ENCODE data around the gene TBCB. TPM values are rescaled to one million over a fixed set of nuclear protein-coding genes. Genes with fewer than 3 reads are reported as not detected.

Gene TBCB
- total and polyA plus RNA-seq, 2 of the 4 experiments (the other 2 are of a cell fraction): 182 to 269 TPM

GRCh38 chr19:36172852-36173251, 57.6 kb downstream of the TBCB start:
- dilution Hi-C loops (cut with HindIII; ENCODE audit: low sequenced_read_pairs, unreplicated experiment): no loop called here
- TF ChIP-seq NFE2L2 (IDR thresholded peaks at IDR 0.05; ENCODE audit: low read depth, low read length) (no peak), MXI1 (IDR thresholded peaks at IDR 0.05; ENCODE audit: borderline replicate concordance, low read depth, low read length) (no peak), ELK1 (IDR thresholded peaks at IDR 0.05; ENCODE audit: borderline replicate concordance, low read depth, low read length) (no peak), MAFK (IDR thresholded peaks at IDR 0.05; ENCODE audit: low read depth, low read length) (no peak), RCOR1 (IDR thresholded peaks at IDR 0.05; ENCODE audit: insufficient replicate concordance, low read length) (no peak), SMC3 (IDR thresholded peaks at IDR 0.05; ENCODE audit: low read depth, low read length) (no peak), BHLHE40 (IDR thresholded peaks at IDR 0.05; ENCODE audit: low read depth, low read length) (no peak), FOS (IDR thresholded peaks at IDR 0.05; ENCODE audit: low read depth, low read length) (no peak), CTCF (conservative IDR thresholded peaks at IDR 0.05; ENCODE audit: low read depth, low read length) (no peak), CEBPB (IDR thresholded peaks at IDR 0.05; ENCODE audit: low read depth, low read length) (no peak), POLR2A (IDR thresholded peaks at IDR 0.05; ENCODE audit: low read depth, low read length) (no peak), MAZ (IDR thresholded peaks at IDR 0.05; ENCODE audit: borderline replicate concordance, low read depth, low read length) (no peak)
- H2AK9ac ChIP-seq (replicated peaks; ENCODE audit: low read depth, low read length, poor library complexity): no peak overlapping the region

More at GRCh38 chr19:36172852-36173251, 57.6 kb downstream of the TBCB start:
- Histone ChIP-seq H2BK5ac (ENCODE audit: low read depth, low read length, poor library complexity, severe bottlenecking) (no peak overlapping the region), H4K91ac (ENCODE audit: insufficient read depth, low read depth, low read length) (no peak overlapping the region), H2AFZ (replicated peaks; ENCODE audit: low read length, poor library complexity) (no peak overlapping the region), H3K4ac (ENCODE audit: low read depth, low read length) (no peak overlapping the region), H3K56ac (ENCODE audit: extremely low read depth, insufficient read depth, low read length) (no peak overlapping the region), H3K27me3 (ENCODE audit: control insufficient read depth, insufficient read depth, low read length) (no peaks in the 10 kb centered on the region), H2BK120ac (ENCODE audit: low read depth, low read length) (no peak overlapping the region), H2AK5ac (ENCODE audit: low read depth, low read length) (no peak overlapping the region), H3K9ac (ENCODE audit: low read depth, low read length) (no peak overlapping the region), H3K79me1 (ENCODE audit: low read depth in 1 of 2, low read length in 2 of 2) (no peaks in the 10 kb centered on the region), H3K36me3 (ENCODE audit: control insufficient read depth, insufficient read depth, low read length) (no peaks in the 10 kb centered on the region), H4K5ac (ENCODE audit: low read depth, low read length) (no peak overlapping the region), H3K14ac (replicated peaks; ENCODE audit: low read depth, low read length) (no peak overlapping the region), H3K9me1 (ENCODE audit: insufficient read depth, low read length) (no peaks in the 10 kb centered on the region), H3K9me3 (ENCODE audit: control insufficient read depth, insufficient read depth, low read length) (no peaks in the 10 kb centered on the region), H3K4me3 (ENCODE audit: insufficient read depth, low read depth, low read length) (no peak overlapping the region), H4K20me1 (ENCODE audit: insufficient read depth, low read length) (no peaks in the 10 kb centered on the region), H3K27ac (ENCODE audit: insufficient read depth, low read length) (no peak overlapping the region), H3K18ac (ENCODE audit: low read depth, low read length) (no peak overlapping the region), H3K23ac (ENCODE audit: low read depth, low read length) (no peak overlapping the region), H2BK15ac (ENCODE audit: low read depth, low read length) (no peak overlapping the region), H3K4me1 (ENCODE audit: control insufficient read depth, insufficient read depth, low read length) (peaks cover 4% of the 10 kb centered on the region; the same call in 1 of the 2 replicates), H2BK20ac (ENCODE audit: low read depth, low read length) (no peak overlapping the region), H3K4me2 (ENCODE audit: low read depth, low read length) (no peak overlapping the region), H4K8ac (ENCODE audit: low read depth in 2 of 2, low read length in 2 of 2) (no peak overlapping the region)
- intact Hi-C loops (cut with micrococcal nuclease) (no loop called here), in situ Hi-C loops (cut with MboI; ENCODE audit: low sequenced_read_pairs) (loop anchor here (5.0 kb wide), 1 partner anchor 46 kb away; no protein-coding TSS in a partner anchor)
- CTCF ChIA-PET: interaction anchor here (0.6 to 2.3 kb wide), 2 partner anchors 8 to 45 kb away, joined by 3 to 12 read pairs; no protein-coding TSS in a partner anchor
- no CpG with 5 or more reads among the region's 5 CpGs for WGBS, 2 experiments (ENCODE audit: extremely low coverage in 2 of 2, insufficient read length in 1 of 2)
- ATAC-seq (ENCODE audit: low read depth): no peak
- DNase-seq: no peak
- POLR2A ChIA-PET (ENCODE audit: unreplicated experiment): no interaction called here
- no TSS peak for BruUV-seq (replicated peaks)
